Panc1 (cell line): ENCODE data around the gene COL13A1. TPM values are rescaled to one million over a fixed set of nuclear protein-coding genes. Genes with fewer than 3 reads are reported as not detected.
A peak's percentile ranks its signal among the peaks of the same experiment; 100 is the strongest.

Source experiments
- ATAC-seq: fragments of 200-7000 bp; cut with Tn5 transposase; 2 replicates; pipeline ENCODE4 v1.9.1; 2020; ENCODE audit warnings: mild to moderate bottlenecking, moderate library complexity
- BruUV-seq: library from RNA; stranded (reverse); fragments of 400-500 nt; replicated peaks from 2 replicates; lab custom pipeline; 2021; lab: Mats Ljungman, UMichigan
- CTCF ChIA-PET: fragments of 300-600 bp; sonication (Branson Sonifier 250); formaldehyde crosslinking; loops from one replicate; lab custom pipeline; 2022; ENCODE audit warnings: antibody characterized with exemption; lab: Charles Lee
- POLR2A ChIA-PET: fragments of 300-600 bp; sonication (Branson Sonifier 250); formaldehyde crosslinking; loops from one replicate; lab custom pipeline; 2022; ENCODE audit warnings: antibody characterized with exemption; lab: Charles Lee
- DNase-seq: peaks from one replicate; pipeline ENCODE4 v3.0.0-alpha.2; 2010; ENCODE audit warnings: low read depth, low spot score
- H3K27ac ChIP-seq: 2 replicates; pipeline ENCODE4 v1.5.1; 2011; ENCODE audit warnings: mild to moderate bottlenecking, low read length, inconsistent platforms
- H3K27me3 ChIP-seq: fragments of 200-500 bp; sonication (Bioruptor generic); 2 replicates; pipeline ENCODE4 v1.6.0; 2014; ENCODE audit warnings: low read length, inconsistent platforms; ENCODE audit not compliant: control insufficient read depth, insufficient read depth
- H3K36me3 ChIP-seq: fragments of 200-500 bp; sonication (Bioruptor generic); 2 replicates; pipeline ENCODE4 v1.5.1; 2014; ENCODE audit warnings: inconsistent platforms, mild to moderate bottlenecking, low read length, moderate library complexity; ENCODE audit not compliant: control insufficient read depth, insufficient read depth
- H3K4me1 ChIP-seq: 2 replicates; pipeline ENCODE4 v1.5.1; 2011; ENCODE audit warnings: inconsistent platforms, mild to moderate bottlenecking, low read length, moderate library complexity; ENCODE audit not compliant: control insufficient read depth, insufficient read depth
- H3K4me3 ChIP-seq, 2 experiments: 2 replicates each; pipeline ENCODE4 v1.5.1; 2011 to 2012; ENCODE audit warnings: low read depth in 2 of 2, low read length in 2 of 2, mild to moderate bottlenecking in 2 of 2, inconsistent platforms in 1 of 2, moderate library complexity in 1 of 2
- H3K9me3 ChIP-seq: fragments of 200-500 bp; sonication (Bioruptor generic); 2 replicates; pipeline ENCODE4 v1.5.1; 2014; ENCODE audit warnings: low read depth, mild to moderate bottlenecking, inconsistent platforms, low read length, moderate library complexity; ENCODE audit not compliant: control insufficient read depth, insufficient read depth
- POLR2AphosphoS5 ChIP-seq: IDR thresholded peaks from 2 replicates; pipeline ENCODE4 v1.6.1; 2012; ENCODE audit warnings: mild to moderate bottlenecking, low read depth, low read length, moderate library complexity
- SIN3A ChIP-seq: IDR thresholded peaks from 2 replicates; pipeline ENCODE4 v1.6.1; 2012; ENCODE audit warnings: low read depth, mild to moderate bottlenecking, low read length, moderate library complexity, borderline replicate concordance; ENCODE audit not compliant: insufficient read depth
- TCF7L2 ChIP-seq: IDR thresholded peaks from 2 replicates; pipeline ENCODE4 v1.6.1; 2011; ENCODE audit warnings: mild to moderate bottlenecking, low read depth, low read length, inconsistent platforms
- in situ Hi-C: cut with HindIII; loops from 2 replicates; pipeline ENCODE4 v1.10.0; 2016; ENCODE audit warnings: low sequenced_read_pairs, low pct_unique_long_range_greater_than_20kb
- intact Hi-C: fragments of 100-400 bp; cut with micrococcal nuclease; formaldehyde crosslinking; loops from one replicate; pipeline ENCODE4 v1.10.0; 2022; ENCODE audit not compliant: unreplicated experiment
- total RNA-seq: library from RNA; stranded (reverse); gene quantifications from one replicate; pipeline ENCODE4 v1.2.1, GENCODE V29; 2021; ENCODE audit not compliant: unreplicated experiment
- TF ChIP-seq, protein P1 (sequence below): fragments of 450-650 bp; IDR thresholded peaks from 2 replicates; pipeline ENCODE4 v1.5.1; 2017; ENCODE audit warnings: mild to moderate bottlenecking

The COL13A1 gene
- total RNA-seq, 1 experiment from 2014 or later: 1.0 TPM

DNA sequence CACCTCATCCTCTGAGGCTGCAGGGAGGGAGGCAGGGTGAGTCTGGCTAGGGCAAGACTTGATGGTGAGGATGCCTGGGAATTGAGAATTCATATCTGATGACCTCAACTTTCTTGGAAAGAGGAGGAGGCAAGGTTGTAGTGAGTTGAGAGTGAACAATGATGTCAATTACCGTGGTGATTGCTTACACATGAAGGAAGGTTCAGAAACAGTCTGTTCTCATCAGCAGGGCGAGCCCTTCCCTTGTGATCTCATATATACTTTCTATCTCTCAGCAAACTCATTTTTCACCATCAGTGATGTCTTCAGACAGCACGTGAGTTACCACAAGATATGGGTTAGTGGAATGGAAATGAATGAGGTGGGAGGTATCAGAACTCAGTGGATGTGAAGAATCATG lies 20.1 kb upstream of the COL13A1 start:
- intact Hi-C loops: no loop called here
- H3K36me3 ChIP-seq: no peaks in the 10 kb centered on the region
- no peak for TF ChIP-seq TCF7L2
- TF ChIP-seq POLR2AphosphoS5: no peak
- TF ChIP-seq, protein P1, sequence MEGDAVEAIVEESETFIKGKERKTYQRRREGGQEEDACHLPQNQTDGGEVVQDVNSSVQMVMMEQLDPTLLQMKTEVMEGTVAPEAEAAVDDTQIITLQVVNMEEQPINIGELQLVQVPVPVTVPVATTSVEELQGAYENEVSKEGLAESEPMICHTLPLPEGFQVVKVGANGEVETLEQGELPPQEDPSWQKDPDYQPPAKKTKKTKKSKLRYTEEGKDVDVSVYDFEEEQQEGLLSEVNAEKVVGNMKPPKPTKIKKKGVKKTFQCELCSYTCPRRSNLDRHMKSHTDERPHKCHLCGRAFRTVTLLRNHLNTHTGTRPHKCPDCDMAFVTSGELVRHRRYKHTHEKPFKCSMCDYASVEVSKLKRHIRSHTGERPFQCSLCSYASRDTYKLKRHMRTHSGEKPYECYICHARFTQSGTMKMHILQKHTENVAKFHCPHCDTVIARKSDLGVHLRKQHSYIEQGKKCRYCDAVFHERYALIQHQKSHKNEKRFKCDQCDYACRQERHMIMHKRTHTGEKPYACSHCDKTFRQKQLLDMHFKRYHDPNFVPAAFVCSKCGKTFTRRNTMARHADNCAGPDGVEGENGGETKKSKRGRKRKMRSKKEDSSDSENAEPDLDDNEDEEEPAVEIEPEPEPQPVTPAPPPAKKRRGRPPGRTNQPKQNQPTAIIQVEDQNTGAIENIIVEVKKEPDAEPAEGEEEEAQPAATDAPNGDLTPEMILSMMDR: no peak
- no peak for TF ChIP-seq SIN3A
- DNase-seq: no peak
- H3K27ac ChIP-seq: no peak overlapping the region
- peaks cover 14% of the 10 kb centered on the region for H3K27me3 ChIP-seq
- ChIA-PET POLR2A (no interaction called here), CTCF (no interaction called here)
- no peaks in the 10 kb centered on the region for H3K9me3 ChIP-seq
- no peak overlapping the region for H3K4me3 ChIP-seq
- no TSS peak for BruUV-seq
- in situ Hi-C loops: no loop called here
- no peaks in the 10 kb centered on the region for H3K4me1 ChIP-seq
- ATAC-seq: no peak

DNA sequence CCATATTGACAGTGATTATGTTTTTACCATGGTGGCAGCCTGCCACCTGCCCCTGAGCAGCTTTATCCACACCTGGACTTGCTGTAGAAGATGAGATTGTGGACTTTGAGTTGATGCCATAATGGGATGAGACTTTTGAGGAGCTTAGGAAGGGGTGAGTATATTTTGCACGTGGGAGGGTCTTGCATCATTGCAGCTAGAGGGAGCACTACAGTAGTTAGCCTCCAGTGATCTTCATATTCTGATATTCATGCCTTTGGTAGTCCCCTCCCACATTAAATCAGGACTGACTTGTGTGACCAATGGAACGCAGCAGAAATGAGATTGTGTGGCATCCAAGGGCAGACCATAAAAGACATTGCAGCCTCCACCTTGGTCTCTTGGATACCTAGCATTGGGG lies 18.2 kb upstream of the COL13A1 start:
- in situ Hi-C loops: no loop called here
- Histone ChIP-seq H3K27me3 (peaks cover 14% of the 10 kb centered on the region), H3K27ac (no peak overlapping the region), H3K36me3 (no peaks in the 10 kb centered on the region), H3K4me1 (no peaks in the 10 kb centered on the region), H3K9me3 (no peaks in the 10 kb centered on the region), H3K4me3 (no peak overlapping the region)
- intact Hi-C loops: no loop called here
- BruUV-seq: no TSS peak
- DNase-seq (no peak), ATAC-seq (no peak)
- ChIA-PET CTCF (no interaction called here), POLR2A (no interaction called here)
- TF ChIP-seq, protein P1: peak; percentile 22; the same call in 1 of the 2 replicates
- no peak for TF ChIP-seq TCF7L2

GRCh38 chr10:69786791-69787190 lies 14.9 kb upstream of the COL13A1 start:
- no TSS peak for BruUV-seq
- intact Hi-C loops: loop anchor here (5.0 kb wide), 1 partner anchor 126 kb away; no protein-coding TSS in a partner anchor
- TF ChIP-seq SIN3A: no peak
- TF ChIP-seq, protein P1: peak; percentile 61
- TF ChIP-seq TCF7L2: no peak
- peak; percentile 77 for ATAC-seq
- H3K4me1 ChIP-seq: no peaks in the 10 kb centered on the region
- no peaks in the 10 kb centered on the region for H3K36me3 ChIP-seq
- DNase-seq: no peak
- no peaks in the 10 kb centered on the region for H3K9me3 ChIP-seq
- peaks cover 4% of the 10 kb centered on the region for H3K27me3 ChIP-seq
- no peak overlapping the region for H3K4me3 ChIP-seq
- ChIA-PET CTCF (interaction anchor here (0.6 to 3.1 kb wide), 7 partner anchors 13 to 172 kb away, joined by 3 to 22 read pairs (median 4); partner anchors contain the start of gene COL13A1), POLR2A (no interaction called here)
- no peak overlapping the region for H3K27ac ChIP-seq
- in situ Hi-C loops: no loop called here
